HUES48 (cell line): ENCODE data around the gene NDUFS2.

ENCODE experiments used
- H3K27ac ChIP-seq: one replicate; pipeline ENCODE4 v1.7.0; 2013; ENCODE audit warnings: low read depth, low read length, inconsistent platforms
- H3K27me3 ChIP-seq: 2 replicates; pipeline ENCODE4 v1.6.1; 2013; ENCODE audit warnings: mild to moderate bottlenecking, low read length; ENCODE audit not compliant: control insufficient read depth, insufficient read depth
- H3K36me3 ChIP-seq: 2 replicates; pipeline ENCODE4 v1.6.1; 2013; ENCODE audit warnings: low read length; ENCODE audit not compliant: control insufficient read depth, insufficient read depth
- H3K4me1 ChIP-seq: 2 replicates; pipeline ENCODE4 v1.6.1; 2013; ENCODE audit warnings: mild to moderate bottlenecking, low read length; ENCODE audit not compliant: control insufficient read depth, insufficient read depth
- H3K4me3 ChIP-seq: 2 replicates; pipeline ENCODE4 v1.5.1; 2013; ENCODE audit warnings: mild to moderate bottlenecking, low read depth, low read length
- H3K9ac ChIP-seq: 2 replicates; pipeline ENCODE4 v1.6.1; 2013; ENCODE audit warnings: mild to moderate bottlenecking, low read depth, low read length, moderate library complexity
- H3K9me3 ChIP-seq: 2 replicates; pipeline ENCODE4 v1.6.1; 2013; ENCODE audit warnings: low read length; ENCODE audit not compliant: control insufficient read depth, insufficient read depth

Gene NDUFS2

DNA sequence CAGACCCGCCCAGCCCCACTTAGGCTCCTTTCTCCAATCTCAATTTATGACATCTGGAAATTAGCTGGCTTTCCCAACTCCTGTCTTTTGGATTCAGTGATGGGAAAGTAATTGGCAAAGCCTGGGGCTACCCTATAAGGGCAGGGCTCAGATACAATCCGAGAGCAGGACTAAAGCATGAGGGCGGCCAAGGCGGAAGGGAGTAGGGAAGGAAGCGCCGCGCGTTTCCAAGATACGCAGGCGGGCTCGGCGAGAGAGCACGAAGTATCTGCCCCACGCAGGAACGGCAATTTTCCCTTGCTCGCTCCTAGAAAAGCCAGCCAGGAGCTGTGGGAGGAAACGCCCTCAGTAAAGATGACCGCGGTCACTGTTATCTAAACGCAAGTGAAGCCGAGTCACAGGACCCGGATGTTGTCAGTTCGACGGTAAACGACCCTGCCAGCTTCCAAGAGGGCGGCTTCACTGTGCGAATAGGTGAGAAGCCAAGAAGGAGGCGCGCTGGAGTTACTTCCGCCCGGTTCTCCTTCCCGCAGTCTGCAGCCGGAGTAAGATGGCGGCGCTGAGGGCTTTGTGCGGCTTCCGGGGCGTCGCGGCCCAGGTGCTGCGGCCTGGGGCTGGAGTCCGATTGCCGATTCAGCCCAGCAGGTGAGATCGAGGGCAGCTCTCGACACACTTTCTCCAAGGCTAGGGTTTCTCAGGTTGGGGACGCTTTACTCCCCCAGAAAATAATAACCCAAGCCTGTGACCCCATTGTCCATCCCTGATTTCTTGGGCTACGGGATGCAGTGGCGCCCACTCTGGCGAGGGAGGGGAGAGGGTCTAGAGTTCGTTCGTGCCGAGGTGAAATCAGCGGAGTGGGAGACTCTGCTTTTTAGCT is at the start of gene NDUFS2:
Gene NDUFS2, plus strand, starts transcription at position 532 of the 877 bp plus-strand sequence. Its CDS starts 19 bp downstream, at position 551.
- peaks cover 46% of the 10 kb centered on the region for H3K4me1 ChIP-seq

DNA sequence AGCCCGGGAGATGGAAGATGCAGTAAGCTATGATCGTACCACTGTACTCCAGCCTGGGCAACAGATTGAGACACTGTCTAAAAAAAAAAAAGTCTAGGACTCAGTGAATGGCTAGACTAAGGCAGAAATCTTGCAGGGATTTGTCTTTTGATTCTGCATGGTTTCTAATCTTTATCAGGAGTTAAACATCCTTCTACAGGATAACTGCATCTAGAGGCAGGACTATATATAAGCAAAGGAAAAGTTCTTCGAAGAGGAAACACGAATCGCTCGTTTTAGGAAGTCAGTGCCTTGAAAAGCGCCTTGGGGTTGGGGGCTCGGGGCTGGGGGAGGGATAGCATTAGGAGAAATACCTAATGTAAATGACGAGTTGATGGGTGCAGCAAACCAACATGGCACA is 49.0 kb upstream of the NDUFS2 start:
- Histone ChIP-seq H3K4me3 (peak overlapping the region; percentile 80), H3K27me3 (no peaks in the 10 kb centered on the region), H3K4me1 (no peaks in the 10 kb centered on the region; the same call in 1 of the 2 replicates), H3K36me3 (peaks cover 15% of the 10 kb centered on the region), H3K27ac (peak overlapping the region; percentile 94), H3K9me3 (no peaks in the 10 kb centered on the region), H3K9ac (no peak overlapping the region)

More for the DNA sequence above, at the start of gene NDUFS2:
- Histone ChIP-seq H3K27ac (peak within 1 kb of the TSS; percentile 94), H3K36me3 (peaks cover 36% of the 10 kb centered on the region), H3K27me3 (no peaks in the 10 kb centered on the region), H3K9ac (peak within 1 kb of the TSS; percentile 90), H3K4me3 (peak within 1 kb of the TSS; percentile 75), H3K9me3 (no peaks in the 10 kb centered on the region)

DNA sequence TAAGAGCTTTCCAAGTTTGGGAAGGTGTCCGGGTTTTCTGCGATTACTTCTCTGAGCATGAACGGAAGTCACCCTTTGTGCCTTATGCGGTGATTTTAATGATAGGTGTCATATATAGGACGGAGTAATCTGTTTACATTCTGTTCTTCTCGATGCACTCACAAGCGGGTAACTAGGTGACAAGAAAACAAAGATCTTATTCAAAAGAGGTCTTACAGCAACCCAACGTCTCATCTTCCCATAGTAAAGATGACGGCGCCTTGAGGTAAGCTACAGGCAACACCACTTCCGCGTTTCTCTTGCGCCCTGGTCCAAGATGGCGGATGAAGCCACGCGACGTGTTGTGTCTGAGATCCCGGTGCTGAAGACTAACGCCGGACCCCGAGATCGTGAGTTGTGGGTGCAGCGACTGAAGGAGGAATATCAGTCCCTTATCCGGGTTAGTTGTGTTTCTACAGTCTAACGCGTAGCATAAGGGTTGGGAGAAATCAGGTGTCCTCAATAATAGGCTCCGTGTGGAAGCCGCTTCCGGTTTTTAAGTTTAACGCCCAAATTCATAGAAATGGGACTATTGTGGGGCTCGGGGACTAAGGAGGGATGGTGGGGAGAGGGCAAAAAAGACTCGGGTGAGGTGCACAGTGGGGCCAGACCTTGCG is 48.4 kb upstream of the NDUFS2 start, which contains the start of gene UFC1:
Gene UFC1, plus strand, starts transcription at position 297 of the 656 bp plus-strand sequence. Its CDS starts 20 bp downstream, at position 317.
- no peaks in the 10 kb centered on the region for H3K27me3 ChIP-seq
- peak within 1 kb of the TSS; percentile 80 for H3K4me3 ChIP-seq
- peak within 1 kb of the TSS; percentile 94 for H3K27ac ChIP-seq
- no peaks in the 10 kb centered on the region; the same call in 1 of the 2 replicates for H3K4me1 ChIP-seq
- H3K9ac ChIP-seq = peak within 1 kb of the TSS; percentile 96
- peaks cover 19% of the 10 kb centered on the region for H3K36me3 ChIP-seq
- H3K9me3 ChIP-seq = no peaks in the 10 kb centered on the region

DNA sequence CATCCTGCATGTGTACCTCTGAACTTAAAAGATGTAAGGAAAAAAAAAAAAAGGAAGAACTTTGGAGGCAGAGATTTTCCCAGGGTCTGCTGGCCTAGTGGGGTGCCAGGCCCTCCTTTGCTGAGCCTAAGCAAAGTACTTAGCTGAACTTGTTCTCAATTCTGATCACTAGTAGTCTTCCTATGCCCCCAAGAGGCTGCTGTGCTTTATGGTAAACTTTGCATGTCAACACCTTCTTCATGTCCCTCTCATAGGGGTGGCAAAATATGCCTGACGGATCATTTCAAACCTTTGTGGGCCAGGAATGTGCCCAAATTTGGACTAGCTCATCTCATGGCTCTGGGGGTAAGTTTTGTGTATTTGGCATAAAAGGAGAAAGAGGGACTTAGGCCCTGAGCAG is 44.3 kb upstream of the NDUFS2 start:
- H3K4me3 ChIP-seq = no peak overlapping the region
- no peak overlapping the region for H3K9ac ChIP-seq
- H3K27ac ChIP-seq = no peak overlapping the region
- H3K27me3 ChIP-seq = no peaks in the 10 kb centered on the region
- H3K36me3 ChIP-seq = peaks cover 35% of the 10 kb centered on the region
- H3K9me3 ChIP-seq = no peaks in the 10 kb centered on the region
- H3K4me1 ChIP-seq = peaks cover 3% of the 10 kb centered on the region

DNA sequence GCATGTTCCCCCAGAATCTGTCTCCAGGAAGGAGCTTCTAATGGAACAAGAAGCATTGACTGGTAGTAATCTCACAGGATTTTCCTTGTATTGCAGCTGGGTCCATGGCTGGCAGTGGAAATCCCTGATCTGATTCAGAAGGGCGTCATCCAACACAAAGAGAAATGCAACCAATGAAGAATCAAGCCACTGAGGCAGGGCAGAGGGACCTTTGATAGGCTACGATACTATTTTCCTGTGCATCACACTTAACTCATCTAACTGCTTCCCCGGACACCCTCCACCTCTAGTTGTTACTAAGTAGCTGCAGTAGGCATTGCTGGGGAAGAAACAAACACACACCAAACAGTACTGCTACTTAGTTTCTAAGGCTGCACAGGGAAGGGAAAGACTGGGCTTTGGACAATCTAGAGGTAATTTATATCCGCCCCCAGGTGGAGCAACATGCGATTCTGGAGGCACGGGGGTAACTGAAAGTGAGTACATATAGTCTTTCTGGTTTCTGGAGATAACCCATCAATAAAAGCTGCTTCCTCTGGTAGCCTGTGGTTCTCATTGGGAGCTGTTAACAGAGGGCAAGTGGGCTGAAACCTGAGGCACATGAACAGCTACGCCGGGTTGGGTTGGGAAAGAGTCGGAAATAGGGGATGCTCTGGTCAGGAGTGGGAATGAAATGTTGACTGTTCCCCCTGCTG is 43.7 kb upstream of the NDUFS2 start:
- peaks cover 41% of the 10 kb centered on the region for H3K36me3 ChIP-seq

DNA sequence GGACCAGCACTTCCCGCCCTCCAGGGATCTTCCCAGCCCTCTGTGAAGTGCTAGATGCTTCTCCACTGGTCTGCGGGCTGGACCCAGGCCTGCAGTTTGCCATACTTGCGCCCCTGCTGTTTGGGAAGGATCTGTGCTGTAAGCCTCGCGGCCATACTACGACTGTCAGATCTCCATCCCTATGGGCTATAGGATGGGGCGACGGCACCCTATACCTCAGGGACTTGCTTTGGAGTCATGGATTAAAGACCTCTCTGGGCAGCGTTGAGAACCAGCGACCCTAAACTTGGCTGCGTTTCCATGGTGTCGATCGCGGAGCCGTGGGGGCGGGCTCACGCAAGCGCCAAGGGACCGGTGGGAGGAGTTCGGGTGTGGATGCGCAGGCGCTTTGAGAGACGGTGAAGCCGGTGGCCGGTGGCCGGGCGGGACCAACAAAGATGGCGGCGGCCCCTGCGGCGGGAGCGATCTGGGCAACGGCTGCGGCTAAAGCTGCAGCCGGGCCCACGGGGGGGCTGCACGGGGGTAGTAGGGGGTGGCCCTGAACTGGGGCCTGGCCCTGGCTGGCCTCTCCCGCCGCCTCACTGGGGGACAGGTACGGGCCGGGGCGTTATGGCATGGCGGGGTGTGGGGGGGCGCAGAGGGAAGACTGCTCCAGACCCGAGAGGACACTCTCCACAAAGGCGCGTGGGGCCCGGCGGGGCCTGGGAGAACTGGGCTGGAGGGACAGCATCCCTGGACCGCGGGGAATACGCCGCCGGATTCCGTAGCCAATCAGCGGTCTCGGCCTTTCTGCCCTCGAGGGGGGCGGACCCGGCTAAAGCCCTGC is 42.9 kb upstream of the NDUFS2 start, which contains the start of gene USP21:
Gene USP21, plus strand, starts transcription at position 414 of the 826 bp plus-strand sequence. CDS start 1,141 bp downstream, outside the sequence.
- Histone ChIP-seq H3K9ac (peak within 1 kb of the TSS; percentile 75), H3K27ac (peak within 1 kb of the TSS; percentile 83), H3K9me3 (no peaks in the 10 kb centered on the region), H3K4me3 (peak within 1 kb of the TSS; percentile 78), H3K36me3 (peaks cover 49% of the 10 kb centered on the region), H3K27me3 (no peaks in the 10 kb centered on the region), H3K4me1 (peaks cover 3% of the 10 kb centered on the region; the same call in 1 of the 2 replicates)

More for the DNA sequence above, 43.7 kb upstream of the NDUFS2 start:
- Histone ChIP-seq H3K27ac (peak overlapping the region; percentile 83), H3K4me1 (peaks cover 3% of the 10 kb centered on the region; the same call in 1 of the 2 replicates), H3K4me3 (peak overlapping the region; percentile 78), H3K9ac (no peak overlapping the region), H3K27me3 (no peaks in the 10 kb centered on the region), H3K9me3 (no peaks in the 10 kb centered on the region)

DNA sequence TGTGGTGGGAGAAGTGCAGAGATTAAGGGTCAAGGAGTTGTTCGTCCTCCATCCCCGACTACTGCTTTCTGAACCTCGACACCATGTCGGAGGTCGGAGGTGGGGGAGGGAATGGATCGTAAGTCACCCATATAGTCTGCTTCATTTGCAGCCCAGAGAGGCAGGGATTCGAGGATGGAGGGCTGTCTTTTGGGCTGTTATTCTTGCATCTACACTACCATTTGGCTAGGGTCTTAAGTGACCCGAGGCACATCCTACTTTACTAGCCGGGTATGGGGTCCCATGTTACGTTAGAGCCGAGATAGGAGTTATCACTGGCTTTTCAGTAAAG is 42.3 kb upstream of the NDUFS2 start:
- Histone ChIP-seq H3K27ac (peak overlapping the region; percentile 83), H3K9me3 (no peaks in the 10 kb centered on the region), H3K27me3 (no peaks in the 10 kb centered on the region), H3K4me3 (peak overlapping the region; percentile 78), H3K9ac (peak overlapping the region; percentile 75), H3K36me3 (peaks cover 53% of the 10 kb centered on the region), H3K4me1 (peaks cover 3% of the 10 kb centered on the region; the same call in 1 of the 2 replicates)

DNA sequence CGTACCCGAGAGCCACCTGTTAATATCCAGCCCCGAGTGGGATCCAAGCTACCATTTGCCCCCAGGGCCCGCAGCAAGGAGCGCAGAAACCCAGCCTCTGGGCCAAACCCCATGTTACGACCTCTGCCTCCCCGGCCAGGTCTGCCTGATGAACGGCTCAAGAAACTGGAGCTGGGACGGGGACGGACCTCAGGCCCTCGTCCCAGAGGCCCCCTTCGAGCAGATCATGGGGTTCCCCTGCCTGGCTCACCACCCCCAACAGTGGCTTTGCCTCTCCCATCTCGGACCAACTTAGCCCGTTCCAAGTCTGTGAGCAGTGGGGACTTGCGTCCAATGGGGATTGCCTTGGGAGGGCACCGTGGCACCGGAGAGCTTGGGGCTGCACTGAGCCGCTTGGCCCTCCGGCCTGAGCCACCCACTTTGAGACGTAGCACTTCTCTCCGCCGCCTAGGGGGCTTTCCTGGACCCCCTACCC is 41.5 kb upstream of the NDUFS2 start:
- H3K27me3 ChIP-seq = no peaks in the 10 kb centered on the region
- H3K4me3 ChIP-seq = no peak overlapping the region
- H3K4me1 ChIP-seq = peaks cover 3% of the 10 kb centered on the region; the same call in 1 of the 2 replicates
- no peak overlapping the region for H3K9ac ChIP-seq
- no peak overlapping the region for H3K27ac ChIP-seq
- H3K36me3 ChIP-seq = peaks cover 53% of the 10 kb centered on the region
- no peaks in the 10 kb centered on the region for H3K9me3 ChIP-seq

DNA sequence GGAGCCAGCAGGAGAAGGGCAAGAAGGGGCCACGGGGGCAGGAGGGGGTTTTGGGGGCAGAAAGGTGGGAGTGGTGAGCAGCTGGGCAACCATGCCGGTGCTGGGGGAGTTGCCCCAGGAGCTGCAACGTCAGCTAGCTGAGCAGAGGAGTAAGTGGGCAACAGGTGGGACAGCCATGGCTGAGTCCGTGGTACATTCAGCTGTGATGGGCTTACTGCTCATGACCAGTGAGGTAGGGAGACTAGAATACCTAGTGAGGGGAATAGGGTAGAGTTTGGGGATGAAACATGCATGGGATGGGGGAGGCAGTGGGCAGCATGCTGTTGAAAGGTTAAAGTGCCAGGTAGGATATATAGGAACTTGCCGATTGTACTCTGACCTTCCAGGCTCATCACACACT is 40.5 kb upstream of the NDUFS2 start:
- no peaks in the 10 kb centered on the region for H3K9me3 ChIP-seq
- H3K36me3 ChIP-seq = peaks cover 53% of the 10 kb centered on the region
- H3K27me3 ChIP-seq = no peaks in the 10 kb centered on the region
- no peak overlapping the region for H3K9ac ChIP-seq
- no peak overlapping the region for H3K4me3 ChIP-seq
- peaks cover 3% of the 10 kb centered on the region; the same call in 1 of the 2 replicates for H3K4me1 ChIP-seq
- no peak overlapping the region for H3K27ac ChIP-seq

DNA sequence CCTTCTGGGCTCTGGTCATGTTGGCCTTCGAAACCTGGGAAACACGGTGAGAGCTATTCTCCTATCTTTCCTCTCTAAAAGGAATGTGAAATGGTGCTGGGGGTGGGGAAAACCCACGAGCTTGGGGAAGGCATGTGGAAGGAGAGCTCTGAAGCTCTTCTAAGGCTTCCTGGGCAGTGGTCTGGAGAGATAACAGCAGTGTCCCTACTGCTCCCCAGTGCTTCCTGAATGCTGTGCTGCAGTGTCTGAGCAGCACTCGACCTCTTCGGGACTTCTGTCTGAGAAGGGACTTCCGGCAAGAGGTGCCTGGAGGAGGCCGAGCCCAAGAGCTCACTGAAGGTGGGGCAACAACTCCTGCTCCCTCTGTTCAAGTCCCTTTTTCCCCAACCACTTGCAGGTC is 40.1 kb upstream of the NDUFS2 start:
- H3K4me1 ChIP-seq = peaks cover 3% of the 10 kb centered on the region; the same call in 1 of the 2 replicates
- no peak overlapping the region for H3K27ac ChIP-seq
- H3K4me3 ChIP-seq = no peak overlapping the region
- peaks cover 50% of the 10 kb centered on the region for H3K36me3 ChIP-seq
- H3K27me3 ChIP-seq = no peaks in the 10 kb centered on the region
- H3K9ac ChIP-seq = no peak overlapping the region
- no peaks in the 10 kb centered on the region for H3K9me3 ChIP-seq
